DOHH2 (cell line): ENCODE results near the gene PRDM11.

Source experiments
- CTCF ChIP-seq: fragments of 200-600 bp; sonication (generic); IDR thresholded peaks from one replicate; pipeline ENCODE4 v1.5.1; 2014; ENCODE audit warnings: antibody characterized with exemption, mild to moderate bottlenecking, low read depth, low read length; ENCODE audit not compliant: poor library complexity, severe bottlenecking
- EZH2phosphoT487 ChIP-seq: fragments of 200-600 bp; sonication (generic); IDR thresholded peaks from 2 replicates; pipeline ENCODE4 v1.6.1; 2017; ENCODE audit warnings: borderline replicate concordance, mild to moderate bottlenecking, antibody characterized with exemption, low read length, moderate library complexity, mixed read lengths

GRCh38 chr11:45104790-45105084 lies 41.7 kb upstream of the PRDM11 start:
- TF ChIP-seq CTCF (no peak), EZH2phosphoT487 (no peak)
